Measurements from ENCODE around the gene AGAP1. TPM values are rescaled to one million over a fixed set of nuclear protein-coding genes. Genes with fewer than 3 reads are reported as not detected.

The AGAP1 gene
- total and polyA plus RNA-seq, 2 donors from 2014 or later = 8.1 to 44.5 TPM

DNA sequence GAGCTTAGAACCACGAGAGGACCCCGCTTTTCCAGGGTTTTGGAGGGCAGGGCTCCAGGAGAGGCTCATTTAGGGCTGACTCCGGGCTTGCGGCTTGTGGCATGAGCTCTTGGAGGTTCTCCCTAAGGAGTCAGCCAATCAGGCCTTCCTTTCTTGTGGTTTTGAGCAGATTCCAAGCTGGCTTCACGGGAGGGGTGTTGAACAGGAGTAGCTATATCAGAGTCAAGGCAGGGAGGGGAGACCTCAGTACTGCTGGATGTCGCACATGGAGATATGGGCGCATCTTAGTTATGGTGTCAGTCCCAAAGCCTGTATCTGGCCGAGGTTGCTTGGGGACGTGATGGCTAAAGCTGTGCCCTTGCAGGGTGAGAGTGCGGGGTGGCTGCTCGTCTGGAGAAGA, 98.6 kb downstream of the AGAP1 start:
- no peaks in the 10 kb centered on the region for H3K36me3 ChIP-seq (ENCODE audit: control insufficient read depth in 2 of 3, insufficient read depth in 3 of 3, low read length in 3 of 3)
- no peaks in the 10 kb centered on the region for H3K9me3 ChIP-seq (ENCODE audit: control insufficient read depth in 2 of 3, insufficient read depth in 1 of 3, low read length in 3 of 3)
- DNase-seq (no peak), FAIRE-seq (no peak)
- no peak overlapping the region for H3K9ac ChIP-seq (ENCODE audit: low read length in 3 of 3)
- TF ChIP-seq, protein P1, sequence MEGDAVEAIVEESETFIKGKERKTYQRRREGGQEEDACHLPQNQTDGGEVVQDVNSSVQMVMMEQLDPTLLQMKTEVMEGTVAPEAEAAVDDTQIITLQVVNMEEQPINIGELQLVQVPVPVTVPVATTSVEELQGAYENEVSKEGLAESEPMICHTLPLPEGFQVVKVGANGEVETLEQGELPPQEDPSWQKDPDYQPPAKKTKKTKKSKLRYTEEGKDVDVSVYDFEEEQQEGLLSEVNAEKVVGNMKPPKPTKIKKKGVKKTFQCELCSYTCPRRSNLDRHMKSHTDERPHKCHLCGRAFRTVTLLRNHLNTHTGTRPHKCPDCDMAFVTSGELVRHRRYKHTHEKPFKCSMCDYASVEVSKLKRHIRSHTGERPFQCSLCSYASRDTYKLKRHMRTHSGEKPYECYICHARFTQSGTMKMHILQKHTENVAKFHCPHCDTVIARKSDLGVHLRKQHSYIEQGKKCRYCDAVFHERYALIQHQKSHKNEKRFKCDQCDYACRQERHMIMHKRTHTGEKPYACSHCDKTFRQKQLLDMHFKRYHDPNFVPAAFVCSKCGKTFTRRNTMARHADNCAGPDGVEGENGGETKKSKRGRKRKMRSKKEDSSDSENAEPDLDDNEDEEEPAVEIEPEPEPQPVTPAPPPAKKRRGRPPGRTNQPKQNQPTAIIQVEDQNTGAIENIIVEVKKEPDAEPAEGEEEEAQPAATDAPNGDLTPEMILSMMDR (IDR thresholded peaks at IDR 0.05; ENCODE audit: borderline replicate concordance, extremely low read depth, insufficient read depth) = no peak
- H3K4me1 ChIP-seq (ENCODE audit: control insufficient read depth in 2 of 3, insufficient read depth in 2 of 3, low read depth in 1 of 3, low read length in 3 of 3) = peaks cover 0 to 5% (median 0%) of the 10 kb centered on the region in 3 donors
- no peak overlapping the region for H3K4me3 ChIP-seq (ENCODE audit: low read length in 3 of 3)
- H3K27ac ChIP-seq (ENCODE audit: low read depth in 2 of 2, low read length in 2 of 2) = no peak overlapping the region
- H3K27me3 ChIP-seq (ENCODE audit: control insufficient read depth, insufficient read depth, low read length) = no peaks in the 10 kb centered on the region
- intact Hi-C loops (cut with DNase I) = loop anchor here (5.0 to 10.0 kb wide), 2 partner anchors 152 to 455 kb away; no protein-coding TSS in a partner anchor

GRCh38 chr2:235592836-235593235, 99.0 kb downstream of the AGAP1 start:
- Histone ChIP-seq H3K27me3 (ENCODE audit: control insufficient read depth, insufficient read depth, low read length) (no peaks in the 10 kb centered on the region), H3K9me3 (ENCODE audit: control insufficient read depth in 2 of 3, insufficient read depth in 1 of 3, low read length in 3 of 3) (no peaks in the 10 kb centered on the region), H3K4me1 (ENCODE audit: control insufficient read depth in 2 of 3, insufficient read depth in 2 of 3, low read depth in 1 of 3, low read length in 3 of 3) (peaks cover 0 to 5% (median 0%) of the 10 kb centered on the region in 3 donors), H3K36me3 (ENCODE audit: control insufficient read depth in 2 of 3, insufficient read depth in 3 of 3, low read length in 3 of 3) (no peaks in the 10 kb centered on the region), H3K4me3 (ENCODE audit: low read length in 3 of 3) (no peak overlapping the region), H3K27ac (ENCODE audit: low read depth in 2 of 2, low read length in 2 of 2) (no peak overlapping the region), H3K9ac (ENCODE audit: low read length in 3 of 3) (no peak overlapping the region)
- DNase-seq = no peak
- no peak for FAIRE-seq
- intact Hi-C loops (cut with DNase I) = loop anchor here (5.0 to 10.0 kb wide), 2 partner anchors 152 to 456 kb away; no protein-coding TSS in a partner anchor
- TF ChIP-seq, protein P1 (IDR thresholded peaks at IDR 0.05; ENCODE audit: borderline replicate concordance, extremely low read depth, insufficient read depth) = no peak

GRCh38 chr2:235594041-235594440, 100.2 kb downstream of the AGAP1 start:
- peak in 2 of 5 donors; percentile 73 to 89 for DNase-seq
- H3K27me3 ChIP-seq (ENCODE audit: control insufficient read depth, insufficient read depth, low read length) = no peaks in the 10 kb centered on the region
- peak; percentile 98 for FAIRE-seq
- no peak overlapping the region for H3K27ac ChIP-seq (ENCODE audit: low read depth in 2 of 2, low read length in 2 of 2)
- intact Hi-C loops (cut with DNase I) = loop anchor here (5.0 to 10.0 kb wide), 2 partner anchors 151 to 457 kb away; no protein-coding TSS in a partner anchor
- H3K36me3 ChIP-seq (ENCODE audit: control insufficient read depth in 2 of 3, insufficient read depth in 3 of 3, low read length in 3 of 3) = no peaks in the 10 kb centered on the region
- H3K9ac ChIP-seq (ENCODE audit: low read length in 3 of 3) = no peak overlapping the region
- H3K4me1 ChIP-seq (ENCODE audit: control insufficient read depth in 2 of 3, insufficient read depth in 2 of 3, low read depth in 1 of 3, low read length in 3 of 3) = peaks cover 0 to 3% (median 0%) of the 10 kb centered on the region in 3 donors
- H3K9me3 ChIP-seq (ENCODE audit: control insufficient read depth in 2 of 3, insufficient read depth in 1 of 3, low read length in 3 of 3) = no peaks in the 10 kb centered on the region
- TF ChIP-seq, protein P1 (IDR thresholded peaks at IDR 0.05; ENCODE audit: borderline replicate concordance, extremely low read depth, insufficient read depth) = peak; percentile 59
- H3K4me3 ChIP-seq (ENCODE audit: low read length in 3 of 3) = no peak overlapping the region

GRCh38 chr2:235594964-235595363, 101.1 kb downstream of the AGAP1 start:
- Histone ChIP-seq H3K4me3 (ENCODE audit: low read length in 3 of 3) (no peak overlapping the region), H3K9ac (ENCODE audit: low read length in 3 of 3) (no peak overlapping the region), H3K27me3 (ENCODE audit: control insufficient read depth, insufficient read depth, low read length) (no peaks in the 10 kb centered on the region), H3K9me3 (ENCODE audit: control insufficient read depth in 2 of 3, insufficient read depth in 1 of 3, low read length in 3 of 3) (no peaks in the 10 kb centered on the region), H3K4me1 (ENCODE audit: control insufficient read depth in 2 of 3, insufficient read depth in 2 of 3, low read depth in 1 of 3, low read length in 3 of 3) (peaks cover 0 to 3% (median 0%) of the 10 kb centered on the region in 3 donors), H3K36me3 (ENCODE audit: control insufficient read depth in 2 of 3, insufficient read depth in 3 of 3, low read length in 3 of 3) (no peaks in the 10 kb centered on the region), H3K27ac (ENCODE audit: low read depth in 2 of 2, low read length in 2 of 2) (no peak overlapping the region)
- intact Hi-C loops (cut with DNase I) = loop anchor here (5.0 to 10.0 kb wide), 2 partner anchors 150 to 458 kb away; no protein-coding TSS in a partner anchor
- TF ChIP-seq, protein P1 (IDR thresholded peaks at IDR 0.05; ENCODE audit: borderline replicate concordance, extremely low read depth, insufficient read depth) = no peak
- DNase-seq (no peak), FAIRE-seq (no peak)

Measured in kidney (tissue), 14 donors.